Activated B cell treated with CpG ODN at 0.5 μM for 24 hours (primary cell): ENCODE measurements around the gene SLC40A1. TPM values are rescaled to one million over a fixed set of nuclear protein-coding genes. Genes with fewer than 3 reads are reported as not detected.

Experiments
- ATAC-seq: fragments of 200-7000 bp; cut with Tn5 transposase; one replicate; pipeline ENCODE4 v1.10.0; 2021; ENCODE audit warnings: low read depth, mild to moderate bottlenecking, moderate library complexity
- CTCF ChIA-PET: fragments of 350-600 bp; sonication (Branson Sonifier 250); formaldehyde crosslinking; loops from one replicate; lab custom pipeline; 2021; ENCODE audit warnings: antibody characterized with exemption; lab: Charles Lee
- POLR2A ChIA-PET: fragments of 350-600 bp; sonication (Branson Sonifier 250); formaldehyde crosslinking; loops from one replicate; lab custom pipeline; 2021; ENCODE audit warnings: antibody characterized with exemption; lab: Charles Lee
- DNase-seq: peaks from one replicate; pipeline ENCODE4 v3.0.0; 2022
- H3K27ac Mint-ChIP-seq: one replicate; pipeline ENCODE4 v1.8.0; 2020; ENCODE audit warnings: mixed read lengths
- H3K27me3 Mint-ChIP-seq: one replicate; pipeline ENCODE4 v1.8.0; 2021; ENCODE audit warnings: mixed read lengths
- H3K36me3 Mint-ChIP-seq: one replicate; pipeline ENCODE4 v1.8.0; 2021; ENCODE audit warnings: low read depth, mixed read lengths
- H3K4me1 Mint-ChIP-seq: one replicate; pipeline ENCODE4 v1.8.0; 2021; ENCODE audit warnings: mixed read lengths
- H3K4me3 Mint-ChIP-seq: one replicate; pipeline ENCODE4 v1.8.0; 2020; ENCODE audit warnings: mild to moderate bottlenecking, mixed read lengths
- H3K9me3 Mint-ChIP-seq: one replicate; pipeline ENCODE4 v1.8.0; 2020; ENCODE audit warnings: mixed read lengths
- CTCF ChIP-seq: fragments of 200-600 bp; IDR thresholded peaks from one replicate; pipeline ENCODE4 v1.8.0; 2022; ENCODE audit warnings: antibody characterized with exemption, mild to moderate bottlenecking
- intact Hi-C: fragments of 100-400 bp; cut with micrococcal nuclease; formaldehyde crosslinking; loops from one replicate; pipeline ENCODE4 v1.15.1; 2024
- total RNA-seq: library from RNA; stranded (reverse); gene quantifications from 2 replicates; pipeline ENCODE4 v1.2.3, GENCODE V29; 2022

The SLC40A1 gene
- total RNA-seq, 1 donor from 2014 or later: 0.20 TPM

- H3K4me3 Mint-ChIP-seq: no peak overlapping the region
- peaks cover 14% of the 10 kb centered on the region for H3K27me3 Mint-ChIP-seq
- no peaks in the 10 kb centered on the region for H3K9me3 Mint-ChIP-seq
- H3K36me3 Mint-ChIP-seq: no peaks in the 10 kb centered on the region
- TF ChIP-seq CTCF: no peak
- intact Hi-C loops: no loop called here
- CTCF ChIA-PET: no interaction called here
- DNase-seq (no peak), ATAC-seq (no peak)
- no peak overlapping the region for H3K27ac Mint-ChIP-seq
- POLR2A ChIA-PET: no interaction called here
- no peaks in the 10 kb centered on the region for H3K4me1 Mint-ChIP-seq
Measured at GRCh38 chr2:189595417-189595816, 14.8 kb upstream of the SLC40A1 start.

GRCh38 chr2:189594305-189594704, 13.7 kb upstream of the SLC40A1 start:
- H3K4me3 Mint-ChIP-seq: no peak overlapping the region
- H3K4me1 Mint-ChIP-seq: no peaks in the 10 kb centered on the region
- DNase-seq: no peak
- H3K36me3 Mint-ChIP-seq: no peaks in the 10 kb centered on the region
- peaks cover 17% of the 10 kb centered on the region for H3K27me3 Mint-ChIP-seq
- ChIA-PET CTCF (no interaction called here), POLR2A (no interaction called here)
- H3K27ac Mint-ChIP-seq: no peak overlapping the region
- no peak for ATAC-seq
- no peak for TF ChIP-seq CTCF
- no peaks in the 10 kb centered on the region for H3K9me3 Mint-ChIP-seq
- intact Hi-C loops: no loop called here

GRCh38 chr2:189593115-189593514, 12.5 kb upstream of the SLC40A1 start:
- no peak overlapping the region for H3K27ac Mint-ChIP-seq
- no peak for TF ChIP-seq CTCF
- ChIA-PET POLR2A (no interaction called here), CTCF (no interaction called here)
- no peak for ATAC-seq
- no peaks in the 10 kb centered on the region for H3K4me1 Mint-ChIP-seq
- peaks cover 17% of the 10 kb centered on the region for H3K27me3 Mint-ChIP-seq
- DNase-seq: no peak
- no peaks in the 10 kb centered on the region for H3K9me3 Mint-ChIP-seq
- H3K36me3 Mint-ChIP-seq: no peaks in the 10 kb centered on the region
- intact Hi-C loops: no loop called here
- H3K4me3 Mint-ChIP-seq: no peak overlapping the region

GRCh38 chr2:189592353-189592984, 11.9 kb upstream of the SLC40A1 start:
- TF ChIP-seq CTCF: no peak
- CTCF ChIA-PET: no interaction called here
- ATAC-seq: no peak
- Mint-ChIP-seq H3K4me1 (peaks cover 5% of the 10 kb centered on the region), H3K27me3 (peaks cover 19% of the 10 kb centered on the region), H3K27ac (no peak overlapping the region), H3K9me3 (no peaks in the 10 kb centered on the region), H3K36me3 (no peaks in the 10 kb centered on the region), H3K4me3 (no peak overlapping the region)
- no peak for DNase-seq
- POLR2A ChIA-PET: no interaction called here
- intact Hi-C loops: no loop called here

GRCh38 chr2:189587780-189588179, 7.2 kb upstream of the SLC40A1 start:
- no peak for TF ChIP-seq CTCF
- CTCF ChIA-PET: no interaction called here
- H3K27ac Mint-ChIP-seq: no peak overlapping the region

More at GRCh38 chr2:189587780-189588179, 7.2 kb upstream of the SLC40A1 start:
- H3K4me3 Mint-ChIP-seq: no peak overlapping the region
- DNase-seq: no peak
- POLR2A ChIA-PET: no interaction called here
- H3K27me3 Mint-ChIP-seq: peaks cover 15% of the 10 kb centered on the region
- H3K4me1 Mint-ChIP-seq: peaks cover 5% of the 10 kb centered on the region
- ATAC-seq: no peak
- H3K9me3 Mint-ChIP-seq: no peaks in the 10 kb centered on the region
- intact Hi-C loops: no loop called here
- H3K36me3 Mint-ChIP-seq: no peaks in the 10 kb centered on the region
